ENCODE measurements around the gene TRAF4. TPM values are rescaled to one million over a fixed set of nuclear protein-coding genes. Genes with fewer than 3 reads are reported as not detected.

The TRAF4 gene
- total RNA-seq, 1 donor from 2014 or later: 178 TPM

DNA sequence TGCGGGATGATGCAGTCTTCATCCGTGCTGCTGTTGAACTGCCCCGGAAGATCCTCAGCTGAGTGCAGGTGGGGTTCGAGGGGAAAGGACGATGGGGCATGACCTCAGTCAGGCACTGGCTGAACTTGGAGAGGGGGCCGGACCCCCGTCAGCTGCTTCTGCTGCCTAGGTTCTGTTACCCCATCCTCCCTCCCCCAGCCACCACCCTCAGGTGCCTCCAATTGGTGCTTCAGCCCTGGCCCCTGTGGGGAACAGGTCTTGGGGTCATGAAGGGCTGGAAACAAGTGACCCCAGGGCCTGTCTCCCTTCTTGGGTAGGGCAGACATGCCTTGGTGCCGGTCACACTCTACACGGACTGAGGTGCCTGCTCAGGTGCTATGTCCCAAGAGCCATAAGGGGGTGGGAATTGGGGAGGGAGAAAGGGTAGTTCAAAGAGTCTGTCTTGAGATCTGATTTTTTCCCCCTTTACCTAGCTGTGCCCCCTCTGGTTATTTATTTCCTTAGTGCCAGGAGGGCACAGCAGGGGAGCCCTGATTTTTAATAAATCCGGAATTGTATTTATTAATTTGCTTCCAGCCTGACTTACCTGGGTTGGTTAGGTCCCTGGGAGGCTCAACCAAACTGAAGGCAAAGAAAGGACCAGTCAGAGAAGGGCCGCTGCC lies 5.8 kb downstream of the TRAF4 start:
- intact Hi-C loops (cut with micrococcal nuclease): loop anchor here (1.0 kb wide), 2 partner anchors 22 to 105 kb away; no protein-coding TSS in a partner anchor
- H3K9me3 Mint-ChIP-seq: no peaks in the 10 kb centered on the region
- H3K27ac Mint-ChIP-seq: no peak overlapping the region
- peaks cover 34% of the 10 kb centered on the region for H3K36me3 Mint-ChIP-seq (ENCODE audit: low read depth)
- H3K27me3 Mint-ChIP-seq (ENCODE audit: insufficient read depth): no peaks in the 10 kb centered on the region
- DNase-seq (ENCODE audit: low spot score): no peak
- H3K4me3 Mint-ChIP-seq: peak overlapping the region; percentile 11
- H3K4me1 Mint-ChIP-seq (ENCODE audit: low read depth): peaks cover 21% of the 10 kb centered on the region

DNA sequence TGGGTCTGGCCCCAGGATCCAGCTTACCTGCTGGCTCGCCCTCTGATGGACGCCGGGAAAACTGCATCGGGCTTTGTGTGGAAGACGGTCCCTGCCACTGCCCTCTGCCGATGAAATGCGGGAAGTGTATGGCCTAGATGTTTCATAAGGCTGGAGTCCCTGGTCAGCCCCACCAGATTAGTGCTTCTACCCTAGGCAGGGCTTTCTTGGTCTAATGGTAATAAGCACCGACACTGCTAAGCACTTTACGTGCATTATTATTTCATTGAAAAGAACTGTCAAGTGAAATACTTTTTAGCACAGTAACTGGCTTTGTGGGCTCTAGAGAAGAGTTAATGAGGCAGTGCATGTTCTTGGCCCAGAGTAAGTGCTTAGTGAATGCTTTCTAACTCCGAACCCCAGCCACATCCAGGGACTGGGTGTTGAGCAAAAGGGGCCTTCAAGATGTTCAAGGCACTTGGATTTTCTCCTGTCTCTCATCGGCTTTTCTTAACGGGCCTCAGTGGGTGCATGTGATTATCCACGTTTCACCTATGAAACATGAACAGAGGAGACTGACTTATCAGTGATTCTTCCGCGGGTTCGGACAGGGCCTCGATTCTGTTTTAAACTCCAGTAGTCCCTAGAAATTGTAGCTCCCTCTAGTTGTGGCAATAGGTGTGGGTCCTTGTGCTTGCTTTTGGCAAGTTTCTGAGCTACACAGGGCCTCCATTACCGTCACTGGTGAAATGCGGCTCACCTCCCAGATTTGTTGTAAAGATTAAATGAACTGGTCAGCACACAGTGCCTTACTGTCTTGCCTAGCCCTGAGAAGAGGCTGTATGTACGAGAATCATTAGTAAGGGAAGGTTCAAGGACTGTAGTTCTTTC lies 6.6 kb downstream of the TRAF4 start:
- Mint-ChIP-seq H3K27me3 (ENCODE audit: insufficient read depth) (no peaks in the 10 kb centered on the region), H3K27ac (no peak overlapping the region), H3K36me3 (ENCODE audit: low read depth) (peaks cover 32% of the 10 kb centered on the region)

DNA sequence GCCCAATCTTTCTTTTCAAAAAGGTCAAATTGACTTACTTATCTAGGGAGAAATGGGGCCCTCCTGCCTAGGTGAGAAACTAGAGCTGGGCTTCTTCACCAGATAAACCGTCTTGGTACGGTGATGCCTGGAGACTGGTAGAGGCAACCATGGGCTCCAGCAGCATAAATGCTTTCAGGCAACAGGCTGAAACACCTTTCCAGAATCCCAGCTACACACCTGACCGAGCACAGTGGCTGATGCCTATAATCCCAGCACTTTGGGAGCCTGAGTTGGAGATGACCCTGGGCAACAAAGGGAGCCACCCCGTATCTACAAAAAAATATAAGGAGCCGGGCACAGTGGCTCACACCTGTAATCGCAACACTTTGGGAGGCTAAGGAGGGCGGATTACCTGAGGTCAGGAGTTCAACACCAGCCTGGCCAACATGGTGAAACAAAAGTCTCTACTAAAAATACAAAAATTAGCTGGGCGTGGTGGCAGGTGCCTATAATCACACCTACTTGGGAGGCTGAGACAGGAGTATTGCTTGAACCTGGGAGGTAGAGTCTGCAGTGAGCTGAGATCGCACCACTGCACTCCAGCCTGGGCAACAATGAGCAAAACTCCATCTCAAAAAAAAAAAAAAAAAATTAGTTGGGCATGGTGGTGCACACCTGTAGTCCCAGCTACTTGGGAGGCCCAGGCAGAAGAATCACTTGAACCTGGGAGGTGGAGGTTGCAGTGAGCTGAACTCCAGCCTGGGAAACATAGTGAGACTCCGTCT lies 8.0 kb downstream of the TRAF4 start:
- no peak overlapping the region for H3K4me3 Mint-ChIP-seq
- H3K36me3 Mint-ChIP-seq (ENCODE audit: low read depth): peaks cover 36% of the 10 kb centered on the region
- peaks cover 8% of the 10 kb centered on the region for H3K4me1 Mint-ChIP-seq (ENCODE audit: low read depth)
- H3K27ac Mint-ChIP-seq: no peak overlapping the region
- intact Hi-C loops (cut with micrococcal nuclease): no loop called here
- no peaks in the 10 kb centered on the region for H3K9me3 Mint-ChIP-seq
- DNase-seq (ENCODE audit: low spot score): no peak
- no peaks in the 10 kb centered on the region for H3K27me3 Mint-ChIP-seq (ENCODE audit: insufficient read depth)

More for the DNA sequence above, 6.6 kb downstream of the TRAF4 start:
- peak overlapping the region; percentile 11 for H3K4me3 Mint-ChIP-seq
- intact Hi-C loops (cut with micrococcal nuclease): loop anchor here (1.0 kb wide), 2 partner anchors 23 to 106 kb away; no protein-coding TSS in a partner anchor
- H3K4me1 Mint-ChIP-seq (ENCODE audit: low read depth): peaks cover 21% of the 10 kb centered on the region
- H3K9me3 Mint-ChIP-seq: no peaks in the 10 kb centered on the region
- DNase-seq (ENCODE audit: low spot score): peak; percentile 82

DNA sequence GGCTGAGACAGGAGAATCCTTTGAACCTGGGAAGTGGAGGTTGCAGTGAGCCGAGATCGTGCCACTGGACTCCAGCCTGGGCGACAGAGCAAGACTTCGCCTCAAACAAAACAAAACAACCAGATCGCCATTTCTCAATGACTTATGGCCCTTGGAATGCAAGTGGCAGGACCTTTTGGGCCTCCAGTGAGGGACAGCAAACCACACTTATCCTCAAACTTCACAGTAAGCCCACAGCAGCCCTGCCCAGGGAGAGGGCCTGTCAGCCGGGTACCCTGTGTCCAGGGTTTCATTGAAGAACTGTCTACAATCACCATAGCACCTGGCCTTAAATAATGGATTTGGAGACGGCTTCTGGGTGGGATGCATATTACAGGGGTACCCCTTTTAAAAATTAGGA lies 11.7 kb downstream of the TRAF4 start:
- DNase-seq (ENCODE audit: low spot score): no peak
- intact Hi-C loops (cut with micrococcal nuclease): no loop called here
- Mint-ChIP-seq H3K9me3 (no peaks in the 10 kb centered on the region), H3K36me3 (ENCODE audit: low read depth) (peaks cover 33% of the 10 kb centered on the region), H3K27me3 (ENCODE audit: insufficient read depth) (no peaks in the 10 kb centered on the region), H3K27ac (no peak overlapping the region), H3K4me1 (ENCODE audit: low read depth) (no peaks in the 10 kb centered on the region), H3K4me3 (no peak overlapping the region)

DNA sequence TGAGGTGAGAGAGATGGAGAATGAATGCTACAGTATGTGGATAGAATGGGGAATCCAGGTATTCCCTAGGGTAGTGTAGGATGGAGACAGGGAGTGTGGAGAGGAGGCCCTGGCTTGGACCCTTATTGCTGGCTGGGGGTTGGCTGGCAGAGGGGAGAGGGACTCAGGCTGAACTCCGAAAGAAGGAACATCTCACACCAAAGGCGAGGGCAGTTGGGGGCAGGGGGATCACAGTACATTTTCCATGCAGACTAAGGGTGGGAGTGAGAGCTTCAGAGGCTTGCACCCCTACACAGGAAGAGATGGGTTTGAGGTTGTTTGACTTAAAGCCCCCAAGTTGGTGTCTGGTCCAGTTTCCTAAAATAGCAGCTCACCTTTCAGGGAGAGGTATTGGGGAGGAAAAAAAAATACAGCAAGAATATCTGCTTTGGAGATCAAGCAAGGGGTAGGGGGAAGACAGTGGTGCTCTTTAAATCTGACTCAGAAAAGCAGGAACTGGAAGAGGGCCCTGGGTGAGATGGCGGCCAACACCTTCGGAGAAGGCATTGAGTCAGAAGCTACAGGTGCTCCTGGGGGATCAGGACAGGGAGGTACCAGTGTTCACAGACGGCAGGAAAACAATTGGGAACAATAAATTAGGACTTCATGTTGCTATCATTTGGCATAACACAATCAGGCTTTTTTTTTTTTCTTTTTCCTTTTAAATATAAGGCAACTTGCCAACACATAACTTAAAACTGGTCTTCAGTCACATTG lies 12.4 kb downstream of the TRAF4 start:
- no peaks in the 10 kb centered on the region for H3K27me3 Mint-ChIP-seq (ENCODE audit: insufficient read depth)
- no peak overlapping the region for H3K4me3 Mint-ChIP-seq
- no peaks in the 10 kb centered on the region for H3K4me1 Mint-ChIP-seq (ENCODE audit: low read depth)
- peaks cover 30% of the 10 kb centered on the region for H3K36me3 Mint-ChIP-seq (ENCODE audit: low read depth)
- intact Hi-C loops (cut with micrococcal nuclease): no loop called here
- no peaks in the 10 kb centered on the region for H3K9me3 Mint-ChIP-seq
- peak overlapping the region; percentile 67 for H3K27ac Mint-ChIP-seq
- DNase-seq (ENCODE audit: low spot score): no peak

DNA sequence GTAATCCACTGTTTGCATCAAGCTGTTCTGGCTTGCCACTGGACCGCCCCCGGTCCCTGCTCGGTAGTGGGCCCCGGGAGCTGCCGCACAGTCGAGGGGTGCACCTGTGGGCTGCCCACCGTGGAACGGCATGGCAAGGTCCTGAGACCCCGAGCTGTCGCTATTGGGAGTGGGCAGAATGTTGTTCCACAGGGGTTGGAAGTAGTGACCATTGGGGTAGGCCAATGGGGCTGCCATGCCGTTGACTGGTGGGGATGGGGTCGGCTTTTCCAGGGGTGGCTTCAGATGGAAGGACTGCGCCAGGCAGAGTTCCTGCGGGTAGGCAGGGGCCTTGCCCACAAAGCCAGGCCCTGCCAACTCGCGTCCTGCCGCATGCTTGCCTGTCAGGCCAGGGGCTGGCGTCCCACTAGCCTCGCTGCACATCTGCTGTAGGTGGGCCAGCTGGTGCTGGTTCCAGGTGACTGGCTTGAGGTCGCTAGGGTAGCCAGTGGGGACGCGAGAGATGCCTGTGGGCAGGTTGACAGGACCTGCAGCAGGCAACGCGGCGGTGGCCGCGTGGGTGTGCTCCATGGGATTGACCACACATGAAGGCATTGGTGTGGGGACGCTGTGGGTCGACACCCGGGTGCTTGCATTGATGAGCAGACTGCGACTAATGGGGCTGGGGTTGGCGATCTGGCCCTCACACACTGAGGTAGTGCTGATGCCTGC lies 14.8 kb downstream of the TRAF4 start:
- peaks cover 34% of the 10 kb centered on the region for H3K36me3 Mint-ChIP-seq (ENCODE audit: low read depth)

DNA sequence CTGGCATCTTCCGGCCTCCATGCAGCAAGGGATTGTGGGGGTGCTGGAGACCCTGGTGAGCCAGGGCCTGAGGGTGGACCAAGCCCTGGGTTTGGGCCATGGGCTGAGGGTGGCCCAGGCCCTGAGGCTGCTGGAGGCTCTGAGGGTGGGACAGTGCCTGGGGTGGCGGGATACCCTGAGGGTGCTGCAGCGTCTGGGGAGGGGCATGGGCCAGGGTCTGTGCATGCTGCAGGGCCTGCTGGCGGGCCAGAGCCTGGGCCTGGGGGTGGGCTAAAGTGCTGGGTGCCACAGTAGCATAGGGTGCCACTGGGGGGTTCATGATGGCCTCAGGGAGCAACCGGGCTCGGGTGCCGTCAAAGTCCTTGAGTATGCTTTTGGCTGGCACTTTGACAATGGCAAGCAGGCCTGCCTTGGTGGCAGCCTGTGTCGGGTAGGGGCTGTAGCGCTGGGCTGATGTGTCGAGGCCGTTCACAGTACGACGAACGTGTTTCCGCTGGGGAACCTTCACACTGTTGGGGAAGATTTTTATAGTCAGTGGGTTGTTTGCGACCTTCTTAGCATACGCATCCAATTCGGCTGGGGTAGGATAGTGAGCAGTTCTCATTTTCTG lies 15.6 kb downstream of the TRAF4 start:
- Mint-ChIP-seq H3K4me3 (no peak overlapping the region), H3K27ac (no peak overlapping the region), H3K27me3 (ENCODE audit: insufficient read depth) (no peaks in the 10 kb centered on the region), H3K4me1 (ENCODE audit: low read depth) (peaks cover 14% of the 10 kb centered on the region), H3K36me3 (ENCODE audit: low read depth) (peaks cover 36% of the 10 kb centered on the region), H3K9me3 (no peaks in the 10 kb centered on the region)
- intact Hi-C loops (cut with micrococcal nuclease): no loop called here
- DNase-seq (ENCODE audit: low spot score): no peak

More for the DNA sequence above, 14.8 kb downstream of the TRAF4 start:
- no peak for DNase-seq (ENCODE audit: low spot score)
- Mint-ChIP-seq H3K27ac (no peak overlapping the region), H3K4me3 (no peak overlapping the region), H3K9me3 (no peaks in the 10 kb centered on the region), H3K27me3 (ENCODE audit: insufficient read depth) (no peaks in the 10 kb centered on the region), H3K4me1 (ENCODE audit: low read depth) (peaks cover 9% of the 10 kb centered on the region)
- intact Hi-C loops (cut with micrococcal nuclease): no loop called here

DNA sequence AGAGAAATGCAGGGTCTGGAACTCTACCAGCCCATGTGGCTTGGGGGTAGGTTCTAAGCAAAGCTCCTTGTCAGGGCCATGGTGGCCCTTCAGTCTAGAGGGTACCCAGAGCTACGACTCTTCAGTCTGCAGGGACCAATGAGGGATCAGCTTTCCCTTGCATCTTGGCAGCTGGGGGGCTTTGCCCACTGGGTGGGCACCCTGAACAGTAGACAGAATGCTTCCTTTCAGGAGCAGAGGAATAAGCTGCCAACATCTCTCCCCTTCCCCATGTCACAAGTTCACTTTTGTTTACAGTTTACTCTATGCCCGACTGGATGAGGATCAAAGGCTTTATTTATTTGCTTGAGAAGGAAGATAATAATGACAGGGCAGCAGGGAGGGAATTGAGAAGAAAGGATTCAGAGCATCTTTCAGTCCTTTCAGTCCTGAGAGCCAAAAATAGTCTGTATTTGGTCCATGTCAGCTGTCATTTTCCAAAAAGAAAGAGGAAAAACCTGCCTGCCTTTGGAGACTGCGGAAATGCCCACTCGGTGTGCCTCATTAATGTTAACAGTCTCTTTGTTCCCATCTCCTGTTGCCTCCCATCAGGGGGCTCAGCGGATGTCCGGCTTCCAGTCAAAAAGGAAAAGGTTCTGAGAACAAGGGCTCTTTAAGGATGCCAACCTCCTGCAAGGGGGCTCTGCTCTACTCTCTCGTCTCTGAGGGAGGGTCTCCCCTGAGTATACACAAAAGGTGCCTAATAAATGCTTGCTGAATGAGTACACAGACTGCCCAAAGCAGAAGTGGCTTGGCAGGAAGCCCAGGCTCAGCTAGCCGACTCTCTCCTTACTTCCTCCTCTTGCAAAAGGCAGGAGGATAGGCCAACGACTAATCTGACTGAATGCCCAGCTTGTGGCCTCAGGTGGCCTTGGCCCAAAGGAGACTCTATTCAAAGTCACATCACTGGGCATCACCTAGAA lies 17.1 kb downstream of the TRAF4 start:
- H3K36me3 Mint-ChIP-seq (ENCODE audit: low read depth): peaks cover 40% of the 10 kb centered on the region

DNA sequence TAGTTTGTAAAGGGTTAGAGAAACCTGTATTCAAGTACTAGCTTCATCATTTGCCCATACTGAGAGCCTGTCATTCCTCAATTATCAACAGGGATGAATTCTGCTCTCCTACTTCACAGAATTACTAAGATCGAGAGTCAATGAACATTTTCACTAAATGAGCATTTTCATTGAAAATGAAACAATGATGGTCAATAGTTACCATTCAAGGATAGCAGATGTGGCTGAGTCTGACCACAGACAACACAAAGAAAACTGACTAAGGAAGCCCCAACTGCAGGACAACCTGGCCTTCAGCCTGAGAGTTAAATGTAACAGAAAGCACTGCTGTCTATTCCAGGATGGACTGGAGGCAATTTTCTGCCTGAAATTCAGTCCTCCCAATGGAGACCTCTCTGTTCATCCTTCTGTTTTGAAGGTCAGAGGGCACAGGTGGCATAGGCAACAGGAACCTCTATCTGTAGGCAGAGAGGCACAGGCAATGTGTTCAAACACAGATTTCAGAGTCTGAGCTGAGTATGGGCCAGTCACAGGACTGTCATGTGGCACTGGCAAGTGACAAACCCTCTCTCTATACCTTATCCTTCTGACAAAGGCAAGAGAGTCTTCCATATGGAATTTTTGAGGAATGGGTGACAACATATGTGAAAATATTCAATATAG lies 19.5 kb downstream of the TRAF4 start:
- Mint-ChIP-seq H3K27ac (peak overlapping the region; percentile 34), H3K27me3 (ENCODE audit: insufficient read depth) (no peaks in the 10 kb centered on the region), H3K4me1 (ENCODE audit: low read depth) (peaks cover 26% of the 10 kb centered on the region), H3K4me3 (no peak overlapping the region), H3K9me3 (no peaks in the 10 kb centered on the region), H3K36me3 (ENCODE audit: low read depth) (peaks cover 20% of the 10 kb centered on the region)
- intact Hi-C loops (cut with micrococcal nuclease): loop anchor here (1.0 to 10.0 kb wide), 9 partner anchors 36 to 352 kb away; partner anchors contain the start of genes DHRS13, FAM222B and FLOT2
- no peak for DNase-seq (ENCODE audit: low spot score)

More for the DNA sequence above, 17.1 kb downstream of the TRAF4 start:
- Mint-ChIP-seq H3K9me3 (no peaks in the 10 kb centered on the region), H3K27me3 (ENCODE audit: insufficient read depth) (no peaks in the 10 kb centered on the region), H3K4me3 (no peak overlapping the region), H3K4me1 (ENCODE audit: low read depth) (peaks cover 22% of the 10 kb centered on the region), H3K27ac (no peak overlapping the region)
- DNase-seq (ENCODE audit: low spot score): no peak
- intact Hi-C loops (cut with micrococcal nuclease): loop anchor here (10.0 kb wide), 1 partner anchor 354 kb away; no protein-coding TSS in a partner anchor

DNA sequence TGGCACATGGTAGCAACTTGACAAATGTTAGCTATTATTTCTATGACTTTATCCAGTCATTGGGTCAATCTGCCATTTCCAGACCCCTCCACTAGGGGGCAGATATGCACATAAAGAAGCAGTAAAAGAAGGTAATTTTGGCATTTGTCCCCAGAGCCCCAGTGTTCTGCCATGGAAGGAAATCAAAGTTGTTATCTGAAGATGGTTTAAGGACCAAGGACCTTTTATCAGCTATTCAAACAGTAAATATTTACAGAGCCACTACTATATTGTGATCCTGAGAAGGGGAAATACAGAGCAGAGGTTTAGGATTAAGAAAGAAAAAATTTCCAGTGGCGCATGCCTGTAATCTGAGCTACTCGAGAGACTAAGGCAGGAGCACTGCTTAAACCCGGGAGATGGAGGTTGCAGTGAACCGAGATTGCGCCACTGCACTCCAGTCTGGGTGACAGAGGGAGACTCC lies 20.0 kb downstream of the TRAF4 start:
- intact Hi-C loops (cut with micrococcal nuclease): loop anchor here (1.0 to 10.0 kb wide), 9 partner anchors 37 to 351 kb away; partner anchors contain the start of genes DHRS13, FAM222B and FLOT2
- Mint-ChIP-seq H3K27me3 (ENCODE audit: insufficient read depth) (no peaks in the 10 kb centered on the region), H3K4me3 (no peak overlapping the region), H3K36me3 (ENCODE audit: low read depth) (peaks cover 16% of the 10 kb centered on the region), H3K4me1 (ENCODE audit: low read depth) (peaks cover 26% of the 10 kb centered on the region), H3K9me3 (no peaks in the 10 kb centered on the region), H3K27ac (peak overlapping the region; percentile 53)
- peak; percentile 63 for DNase-seq (ENCODE audit: low spot score)

Measured in activated T-helper 1 cell treated with anti-CD3 and anti-CD28 coated beads, Interleukin-12 subunit alpha, Interleukin-12 subunit beta, Interleukin-2, Interleukin-4 antibody, amounts not matched to agents 30 ng/mL and 10 ng/mL and 1 ng/mL, durations not matched to agents 14 hours and 24 hours and 36 hours (primary cell).